Activated CD4-positive, alpha-beta T cell treated with anti-CD3 and anti-CD28 coated beads, Interleukin-2, amount 10 ng/mL, durations not matched to agents 7 days and 5 days (primary cell): ENCODE results near the gene PEMT. TPM values are rescaled to one million over a fixed set of nuclear protein-coding genes. Genes with fewer than 3 reads are reported as not detected.

Experiments used
- CTCF ChIA-PET: fragments of 350-600 bp; sonication (Branson Sonifier 250); formaldehyde crosslinking; loops from one replicate; lab custom pipeline; 2021; ENCODE audit warnings: antibody characterized with exemption; lab: Charles Lee
- POLR2A ChIA-PET: fragments of 350-600 bp; sonication (Branson Sonifier 250); formaldehyde crosslinking; loops from one replicate; lab custom pipeline; 2021; ENCODE audit warnings: antibody characterized with exemption; lab: Charles Lee
- DNase-seq: peaks from one replicate; pipeline ENCODE4 v3.0.0-alpha.2; 2020
- H3K27ac Mint-ChIP-seq: one replicate; pipeline ENCODE4 v1.8.0; 2021; ENCODE audit warnings: mild to moderate bottlenecking, moderate library complexity, mixed read lengths
- H3K27me3 Mint-ChIP-seq: one replicate; pipeline ENCODE4 v1.8.0; 2021; ENCODE audit warnings: mixed read lengths
- H3K36me3 Mint-ChIP-seq: one replicate; pipeline ENCODE4 v1.8.0; 2021; ENCODE audit warnings: low read depth, mixed read lengths
- H3K4me1 Mint-ChIP-seq: one replicate; pipeline ENCODE4 v1.8.0; 2021; ENCODE audit warnings: mixed read lengths
- H3K4me3 Mint-ChIP-seq: one replicate; pipeline ENCODE4 v1.8.0; 2021; ENCODE audit warnings: mild to moderate bottlenecking, moderate library complexity, mixed read lengths
- H3K9me3 Mint-ChIP-seq: one replicate; pipeline ENCODE4 v1.8.0; 2021; ENCODE audit warnings: mixed read lengths
- total RNA-seq, 2 experiments: library from RNA; stranded (reverse); gene quantifications; one replicate each; pipeline ENCODE4 v1.2.3, GENCODE V29; 2021

Gene PEMT
- total RNA-seq, 2 experiments from 2014 or later, result 10.8 to 17.3 TPM

- no peak for DNase-seq
- Mint-ChIP-seq H3K27me3 (no peaks in the 10 kb centered on the region), H3K27ac (no peak overlapping the region), H3K36me3 (no peaks in the 10 kb centered on the region), H3K4me1 (no peaks in the 10 kb centered on the region), H3K4me3 (no peak overlapping the region), H3K9me3 (no peaks in the 10 kb centered on the region)
- CTCF ChIA-PET, result interaction anchor here (0.6 to 2.2 kb wide), 2 partner anchors 21 to 705 kb away, joined by 4 to 6 read pairs; no protein-coding TSS in a partner anchor
- POLR2A ChIA-PET, result no interaction called here
These were observed 73.5 kb downstream of the PEMT start for GRCh38 chr17:17518014-17518413.

GRCh38 chr17:17516941-17517720 lies 74.4 kb downstream of the PEMT start:
- no peaks in the 10 kb centered on the region for H3K9me3 Mint-ChIP-seq
- H3K27me3 Mint-ChIP-seq, result no peaks in the 10 kb centered on the region
- ChIA-PET POLR2A (no interaction called here), CTCF (interaction anchor here (0.6 to 2.2 kb wide), 2 partner anchors 20 to 131 kb away, joined by 3 to 6 read pairs; no protein-coding TSS in a partner anchor)
- no peaks in the 10 kb centered on the region for H3K4me1 Mint-ChIP-seq
- no peak for DNase-seq
- H3K4me3 Mint-ChIP-seq, result no peak overlapping the region
- no peaks in the 10 kb centered on the region for H3K36me3 Mint-ChIP-seq
- no peak overlapping the region for H3K27ac Mint-ChIP-seq

- ChIA-PET POLR2A (no interaction called here), CTCF (interaction anchor here (0.6 to 2.2 kb wide), 3 partner anchors 19 to 130 kb away, joined by 3 to 6 read pairs (median 4); no protein-coding TSS in a partner anchor)
- no peak for DNase-seq
- Mint-ChIP-seq H3K27me3 (no peaks in the 10 kb centered on the region), H3K4me1 (no peaks in the 10 kb centered on the region), H3K9me3 (no peaks in the 10 kb centered on the region), H3K27ac (no peak overlapping the region), H3K36me3 (no peaks in the 10 kb centered on the region), H3K4me3 (no peak overlapping the region)
These were observed 75.3 kb downstream of the PEMT start for GRCh38 chr17:17515934-17516930.

- peaks cover 2% of the 10 kb centered on the region for H3K4me1 Mint-ChIP-seq
- H3K27me3 Mint-ChIP-seq, result no peaks in the 10 kb centered on the region
- DNase-seq, result no peak
- H3K9me3 Mint-ChIP-seq, result no peaks in the 10 kb centered on the region
- CTCF ChIA-PET, result interaction anchor here (1.5 kb wide), 1 partner anchor 18 kb away, joined by 4 read pairs; no protein-coding TSS in a partner anchor
- no peak overlapping the region for H3K4me3 Mint-ChIP-seq
- H3K36me3 Mint-ChIP-seq, result no peaks in the 10 kb centered on the region
- no peak overlapping the region for H3K27ac Mint-ChIP-seq
- POLR2A ChIA-PET, result no interaction called here
These were observed 76.2 kb downstream of the PEMT start for GRCh38 chr17:17514993-17515933.

- POLR2A ChIA-PET, result no interaction called here
- H3K27ac Mint-ChIP-seq, result no peak overlapping the region
- peaks cover 2% of the 10 kb centered on the region for H3K4me1 Mint-ChIP-seq
- H3K9me3 Mint-ChIP-seq, result no peaks in the 10 kb centered on the region
- no peak overlapping the region for H3K4me3 Mint-ChIP-seq
- H3K27me3 Mint-ChIP-seq, result no peaks in the 10 kb centered on the region
- H3K36me3 Mint-ChIP-seq, result no peaks in the 10 kb centered on the region
- DNase-seq, result no peak
- CTCF ChIA-PET, result interaction anchor here (6.3 kb wide), 1 partner anchor 18 kb away, joined by 35 read pairs; the partner anchor contains the start of gene RASD1
These were observed 77.0 kb downstream of the PEMT start for GRCh38 chr17:17514361-17514992.

GRCh38 chr17:17513626-17514025 lies 77.9 kb downstream of the PEMT start:
- ChIA-PET POLR2A (no interaction called here), CTCF (interaction anchor here (6.3 kb wide), 1 partner anchor 17 kb away, joined by 35 read pairs; the partner anchor contains the start of gene RASD1)
- Mint-ChIP-seq H3K4me1 (peaks cover 2% of the 10 kb centered on the region), H3K27me3 (no peaks in the 10 kb centered on the region), H3K9me3 (no peaks in the 10 kb centered on the region), H3K27ac (no peak overlapping the region), H3K4me3 (no peak overlapping the region), H3K36me3 (no peaks in the 10 kb centered on the region)
- no peak for DNase-seq

- no peak for DNase-seq
- no peaks in the 10 kb centered on the region for H3K36me3 Mint-ChIP-seq
- POLR2A ChIA-PET, result interaction anchor here (0.6 kb wide), 1 partner anchor 26 kb away, joined by 5 read pairs; no protein-coding TSS in a partner anchor
- H3K4me1 Mint-ChIP-seq, result peaks cover 2% of the 10 kb centered on the region
- CTCF ChIA-PET, result interaction anchor here (6.3 kb wide), 1 partner anchor 16 kb away, joined by 35 read pairs; the partner anchor contains the start of gene RASD1
- H3K27ac Mint-ChIP-seq, result no peak overlapping the region
- no peak overlapping the region for H3K4me3 Mint-ChIP-seq
- H3K9me3 Mint-ChIP-seq, result no peaks in the 10 kb centered on the region
- H3K27me3 Mint-ChIP-seq, result no peaks in the 10 kb centered on the region
These were observed 78.6 kb downstream of the PEMT start for GRCh38 chr17:17512866-17513265.

GRCh38 chr17:17511881-17512858 lies 79.3 kb downstream of the PEMT start:
- Mint-ChIP-seq H3K27ac (no peak overlapping the region), H3K27me3 (no peaks in the 10 kb centered on the region), H3K36me3 (no peaks in the 10 kb centered on the region), H3K4me1 (peaks cover 2% of the 10 kb centered on the region), H3K4me3 (no peak overlapping the region), H3K9me3 (no peaks in the 10 kb centered on the region)
- ChIA-PET POLR2A (interaction anchor here (0.6 kb wide), 1 partner anchor 26 kb away, joined by 5 read pairs; no protein-coding TSS in a partner anchor), CTCF (interaction anchor here (0.5 to 6.3 kb wide), 3 partner anchors 15 to 37 kb away, joined by 3 to 35 read pairs (median 3); partner anchors contain the start of gene RASD1)
- no peak for DNase-seq

GRCh38 chr17:17511293-17511741 lies 80.2 kb downstream of the PEMT start:
- ChIA-PET CTCF (interaction anchor here (1.0 to 6.3 kb wide), 2 partner anchors 14 to 38 kb away, joined by 3 to 35 read pairs; partner anchors contain the start of gene RASD1), POLR2A (no interaction called here)

GRCh38 chr17:17510456-17511292 lies 80.8 kb downstream of the PEMT start:
- Mint-ChIP-seq H3K27ac (no peak overlapping the region), H3K4me1 (peaks cover 2% of the 10 kb centered on the region), H3K27me3 (no peaks in the 10 kb centered on the region), H3K9me3 (no peaks in the 10 kb centered on the region), H3K4me3 (no peak overlapping the region), H3K36me3 (no peaks in the 10 kb centered on the region)
- POLR2A ChIA-PET, result no interaction called here
- CTCF ChIA-PET, result interaction anchor here (6.3 kb wide), 1 partner anchor 14 kb away, joined by 35 read pairs; the partner anchor contains the start of gene RASD1
- no peak for DNase-seq

More at GRCh38 chr17:17511293-17511741, 80.2 kb downstream of the PEMT start:
- H3K27ac Mint-ChIP-seq, result no peak overlapping the region
- no peaks in the 10 kb centered on the region for H3K27me3 Mint-ChIP-seq
- no peak overlapping the region for H3K4me3 Mint-ChIP-seq
- H3K9me3 Mint-ChIP-seq, result no peaks in the 10 kb centered on the region
- peaks cover 2% of the 10 kb centered on the region for H3K4me1 Mint-ChIP-seq
- no peak for DNase-seq
- no peaks in the 10 kb centered on the region for H3K36me3 Mint-ChIP-seq
